Activated naive CD8-positive, alpha-beta T cell treated with anti-CD3 and anti-CD28 coated beads for 36 hours (primary cell): ENCODE results near the gene LZTR1. TPM values are rescaled to one million over a fixed set of nuclear protein-coding genes. Genes with fewer than 3 reads are reported as not detected.
"Not testable (repeated sequence)": the region's sequence is repeated elsewhere in the genome, so short reads cannot be mapped to it uniquely, and the experiment has no call there.

Experiments
- DNase-seq: peaks from one replicate; pipeline ENCODE4 v3.0.0; 2021
- H3K27ac Mint-ChIP-seq: one replicate; pipeline ENCODE4 v1.8.0; 2022; ENCODE audit warnings: mild to moderate bottlenecking, moderate library complexity, mixed read lengths
- H3K27me3 Mint-ChIP-seq: one replicate; pipeline ENCODE4 v1.8.0; 2022; ENCODE audit warnings: mild to moderate bottlenecking, mixed read lengths
- H3K36me3 Mint-ChIP-seq: one replicate; pipeline ENCODE4 v1.8.0; 2021; ENCODE audit warnings: mild to moderate bottlenecking, mixed read lengths
- H3K4me1 Mint-ChIP-seq: one replicate; pipeline ENCODE4 v1.8.0; 2021; ENCODE audit warnings: mixed read lengths
- H3K4me3 Mint-ChIP-seq: one replicate; pipeline ENCODE4 v1.8.0; 2022; ENCODE audit warnings: mild to moderate bottlenecking, moderate library complexity, mixed read lengths
- H3K9me3 Mint-ChIP-seq: one replicate; pipeline ENCODE4 v1.8.0; 2022; ENCODE audit warnings: mixed read lengths
- total RNA-seq, 2 experiments: library from RNA; stranded (reverse); gene quantifications; one replicate each; pipeline ENCODE4 v1.2.3, GENCODE V29; 2021

LZTR1 gene
- total RNA-seq, 2 experiments from 2014 or later, result 32.4 to 39.2 TPM

DNA sequence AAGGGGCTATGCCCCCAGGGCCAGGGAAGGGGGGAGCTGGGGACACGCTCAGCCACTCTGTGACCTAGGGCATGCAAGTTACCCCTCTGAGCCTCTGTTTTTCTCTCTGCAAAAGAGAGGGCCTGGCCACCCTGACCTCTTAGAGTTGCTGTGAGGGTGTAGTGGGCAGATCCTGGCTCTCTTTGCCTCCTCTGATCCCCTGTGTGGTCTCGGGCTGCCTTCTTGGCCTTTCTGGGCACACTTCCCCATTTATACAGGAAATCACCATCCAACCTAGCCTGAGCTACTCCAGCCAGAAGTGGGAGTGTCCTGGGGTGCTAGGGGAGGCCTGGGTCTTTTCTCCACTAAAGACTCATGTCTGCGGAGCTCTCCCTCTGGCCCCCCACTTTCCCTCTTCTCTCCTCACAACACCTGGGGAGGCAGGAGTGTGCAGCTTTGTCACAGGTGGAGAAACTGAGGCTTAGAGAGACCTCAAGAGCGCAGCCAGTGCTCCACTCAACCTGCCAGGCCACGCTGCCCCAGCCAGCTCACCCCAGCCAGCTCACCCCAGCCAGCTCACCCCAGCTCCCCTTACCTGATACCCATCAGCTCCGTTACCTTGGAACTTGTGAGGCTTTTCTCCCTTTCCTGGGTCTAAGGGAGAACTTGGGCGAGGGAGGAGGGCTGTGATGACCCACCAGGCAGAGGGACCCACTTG, 13.7 kb upstream of the LZTR1 start:
- DNase-seq, result no peak
- Mint-ChIP-seq H3K9me3 (no peaks in the 10 kb centered on the region), H3K4me3 (no peak overlapping the region), H3K27me3 (peaks cover 6% of the 10 kb centered on the region), H3K27ac (no peak overlapping the region), H3K36me3 (no peaks in the 10 kb centered on the region), H3K4me1 (peaks cover 8% of the 10 kb centered on the region)

DNA sequence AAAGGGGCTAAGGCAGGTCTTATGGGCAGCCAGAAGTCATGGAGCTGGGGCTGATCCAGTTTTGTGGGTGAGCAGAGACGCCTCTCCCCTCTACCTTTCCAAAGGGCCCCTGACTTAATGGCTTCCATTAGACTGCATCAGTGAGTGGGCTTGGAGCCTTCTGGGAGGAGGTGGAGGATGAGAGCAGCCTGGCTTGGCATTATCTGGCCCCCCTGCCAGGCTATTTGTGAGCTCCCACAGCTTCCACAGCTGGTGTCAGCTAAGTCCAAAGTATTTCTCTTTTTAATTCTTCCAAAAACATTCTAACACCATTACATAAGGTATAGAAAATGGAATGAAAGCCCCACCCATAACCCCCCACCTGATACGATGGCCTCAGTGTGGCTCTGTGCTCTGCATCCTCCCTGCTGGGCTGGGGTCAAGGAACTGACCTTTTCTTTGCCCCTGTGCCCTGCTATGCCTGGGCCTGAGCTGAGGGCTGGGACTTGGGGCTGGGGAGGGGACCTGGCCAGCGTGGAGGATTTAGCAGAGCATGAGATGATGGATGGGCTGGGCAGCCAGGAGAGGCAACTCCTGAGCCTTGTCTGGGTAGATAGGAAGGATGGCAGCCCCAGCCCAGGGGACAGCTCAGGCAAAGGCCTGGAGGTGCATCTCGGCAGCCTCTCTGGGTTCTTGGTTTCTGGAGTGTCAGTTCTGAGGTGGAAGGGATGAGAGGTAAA, 11.0 kb upstream of the LZTR1 start:
- Mint-ChIP-seq H3K27me3 (no peaks in the 10 kb centered on the region), H3K4me1 (no peaks in the 10 kb centered on the region), H3K9me3 (no peaks in the 10 kb centered on the region), H3K4me3 (no peak overlapping the region), H3K27ac (no peak overlapping the region), H3K36me3 (no peaks in the 10 kb centered on the region)
- no peak for DNase-seq

DNA sequence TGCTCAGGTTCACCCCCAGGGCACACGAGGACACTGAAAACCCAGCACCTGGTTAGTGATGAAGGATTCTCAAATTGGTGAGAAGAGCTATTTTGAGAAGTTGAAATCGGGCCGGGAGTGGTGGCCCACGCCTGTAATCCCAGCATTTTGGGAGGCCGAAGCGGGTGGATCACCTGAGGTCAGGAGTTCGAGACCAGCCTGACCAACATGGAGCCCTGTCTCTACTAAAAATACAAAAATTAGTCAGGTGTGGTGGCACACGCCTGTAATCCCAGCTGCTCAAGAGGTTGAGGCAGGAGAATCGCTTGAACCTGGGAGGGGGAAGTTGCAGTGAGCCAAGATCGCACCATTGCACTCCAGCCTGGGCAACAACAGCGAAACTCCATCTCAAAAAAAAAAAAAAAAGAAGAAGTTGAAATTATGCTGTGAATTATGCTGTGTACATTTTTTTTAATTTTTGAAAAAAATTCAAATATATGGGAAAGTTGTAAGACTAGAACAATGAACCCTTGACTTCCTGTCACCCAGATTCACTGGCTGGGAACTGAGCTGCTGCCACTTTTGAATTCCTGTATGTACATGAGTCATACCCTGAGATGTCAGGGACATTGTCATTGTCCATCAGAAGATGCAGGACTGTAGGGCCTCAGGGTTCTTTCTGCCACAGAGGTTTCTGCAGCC, 9.9 kb upstream of the LZTR1 start:
- DNase-seq, H3K4me1 Mint-ChIP-seq, H3K27ac Mint-ChIP-seq, H3K27me3 Mint-ChIP-seq, H3K36me3 Mint-ChIP-seq, H3K4me3 Mint-ChIP-seq, H3K9me3 Mint-ChIP-seq: not testable (repeated sequence)

DNA sequence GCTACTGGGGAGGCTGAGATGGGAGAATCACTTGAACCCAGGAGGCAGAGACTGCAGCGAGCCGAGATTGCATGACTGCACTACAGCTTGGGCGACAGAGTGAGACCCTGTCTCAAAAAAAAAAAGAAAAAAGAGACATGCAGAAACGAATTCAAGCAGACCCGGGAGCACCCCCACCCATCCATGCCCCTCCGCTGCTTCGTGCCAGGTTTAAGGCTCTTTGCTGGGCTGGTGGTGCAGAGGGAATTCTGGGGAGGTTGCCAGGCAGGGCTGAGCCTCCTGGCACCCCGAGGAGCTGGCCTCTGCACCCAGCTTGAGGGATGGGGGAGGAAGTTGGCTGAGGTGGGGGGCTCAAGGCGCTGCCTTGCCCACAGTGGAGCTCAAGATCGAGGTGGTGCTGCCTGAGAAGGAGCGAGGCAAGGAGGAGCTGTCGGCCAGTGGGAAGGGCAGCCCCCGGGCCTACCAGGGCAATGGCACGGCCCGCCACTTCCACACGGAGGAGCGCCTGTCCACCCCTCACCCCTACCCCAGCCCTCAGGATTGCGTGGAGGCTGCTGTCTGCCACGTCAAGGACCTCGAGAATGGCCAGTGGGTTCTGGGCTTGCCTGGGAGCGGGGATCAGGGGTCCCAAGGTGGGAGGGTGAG, 9.0 kb upstream of the LZTR1 start:
- Mint-ChIP-seq H3K4me1 (no peaks in the 10 kb centered on the region), H3K27me3 (no peaks in the 10 kb centered on the region), H3K36me3 (no peaks in the 10 kb centered on the region), H3K4me3 (no peak overlapping the region), H3K27ac (no peak overlapping the region), H3K9me3 (peaks cover under 1% of the 10 kb centered on the region)
- DNase-seq, result no peak

DNA sequence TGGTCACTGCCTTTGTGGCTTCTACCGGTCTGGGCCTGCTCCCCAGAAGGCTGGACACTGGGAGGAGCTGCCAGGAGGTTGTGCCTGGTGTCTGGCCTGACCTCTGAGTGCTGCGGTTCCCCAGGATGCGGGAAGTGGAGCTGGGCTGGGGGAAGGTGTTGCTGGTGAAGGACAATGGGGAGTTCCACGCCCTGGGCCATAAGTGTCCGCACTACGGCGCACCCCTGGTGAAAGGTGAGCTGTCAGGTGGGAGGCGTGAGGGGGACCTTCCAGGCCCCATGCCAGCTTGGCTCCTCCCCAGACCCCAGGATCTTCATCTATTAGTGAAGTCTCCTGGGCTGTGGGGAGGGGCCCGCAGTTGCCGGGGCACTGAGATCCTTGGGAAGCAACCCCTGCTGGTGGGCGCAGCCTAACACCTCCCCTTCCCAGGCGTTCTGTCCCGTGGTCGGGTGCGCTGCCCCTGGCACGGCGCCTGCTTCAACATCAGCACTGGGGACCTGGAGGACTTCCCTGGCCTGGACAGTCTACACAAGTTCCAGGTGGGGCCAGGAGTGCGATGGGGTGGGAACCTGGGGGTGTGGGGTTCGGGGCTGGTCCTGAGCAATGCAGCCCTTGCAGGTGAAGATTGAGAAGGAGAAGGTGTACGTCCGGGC, 8.3 kb upstream of the LZTR1 start:
- H3K27me3 Mint-ChIP-seq, result no peaks in the 10 kb centered on the region
- no peaks in the 10 kb centered on the region for H3K4me1 Mint-ChIP-seq
- H3K27ac Mint-ChIP-seq, result no peak overlapping the region
- no peak overlapping the region for H3K4me3 Mint-ChIP-seq
- no peaks in the 10 kb centered on the region for H3K36me3 Mint-ChIP-seq
- peaks cover 5% of the 10 kb centered on the region for H3K9me3 Mint-ChIP-seq
- no peak for DNase-seq

DNA sequence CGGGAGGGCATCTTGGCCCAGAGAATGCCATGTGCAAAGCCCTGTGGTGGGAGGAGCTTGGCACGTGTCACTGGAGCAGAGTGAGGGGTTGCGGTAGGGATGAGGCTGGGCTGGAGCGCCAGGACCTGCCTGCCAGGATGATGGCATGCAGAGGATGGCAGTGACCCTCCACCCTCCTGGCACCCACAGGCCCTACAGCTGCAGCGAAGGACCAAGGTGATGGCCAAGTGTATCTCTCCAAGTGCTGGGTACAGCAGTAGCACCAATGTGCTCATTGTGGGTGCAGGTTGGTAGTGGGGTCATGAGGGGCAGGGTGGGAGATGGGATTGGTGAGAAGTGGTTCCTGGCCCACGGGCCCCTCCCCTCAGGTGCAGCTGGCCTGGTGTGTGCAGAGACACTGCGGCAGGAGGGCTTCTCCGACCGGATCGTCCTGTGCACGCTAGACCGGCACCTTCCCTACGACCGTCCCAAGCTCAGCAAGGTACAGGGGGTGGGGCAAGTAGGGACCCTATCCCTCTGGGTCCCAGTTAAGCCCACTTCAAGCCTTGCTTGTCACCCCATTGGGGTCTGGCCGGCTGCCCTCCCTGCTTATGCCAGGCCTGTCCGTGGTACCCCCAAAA, 7.7 kb upstream of the LZTR1 start:
- Mint-ChIP-seq H3K27me3 (no peaks in the 10 kb centered on the region), H3K27ac (no peak overlapping the region), H3K9me3 (peaks cover 7% of the 10 kb centered on the region), H3K4me1 (peaks cover 5% of the 10 kb centered on the region), H3K4me3 (no peak overlapping the region), H3K36me3 (no peaks in the 10 kb centered on the region)
- DNase-seq, result no peak

DNA sequence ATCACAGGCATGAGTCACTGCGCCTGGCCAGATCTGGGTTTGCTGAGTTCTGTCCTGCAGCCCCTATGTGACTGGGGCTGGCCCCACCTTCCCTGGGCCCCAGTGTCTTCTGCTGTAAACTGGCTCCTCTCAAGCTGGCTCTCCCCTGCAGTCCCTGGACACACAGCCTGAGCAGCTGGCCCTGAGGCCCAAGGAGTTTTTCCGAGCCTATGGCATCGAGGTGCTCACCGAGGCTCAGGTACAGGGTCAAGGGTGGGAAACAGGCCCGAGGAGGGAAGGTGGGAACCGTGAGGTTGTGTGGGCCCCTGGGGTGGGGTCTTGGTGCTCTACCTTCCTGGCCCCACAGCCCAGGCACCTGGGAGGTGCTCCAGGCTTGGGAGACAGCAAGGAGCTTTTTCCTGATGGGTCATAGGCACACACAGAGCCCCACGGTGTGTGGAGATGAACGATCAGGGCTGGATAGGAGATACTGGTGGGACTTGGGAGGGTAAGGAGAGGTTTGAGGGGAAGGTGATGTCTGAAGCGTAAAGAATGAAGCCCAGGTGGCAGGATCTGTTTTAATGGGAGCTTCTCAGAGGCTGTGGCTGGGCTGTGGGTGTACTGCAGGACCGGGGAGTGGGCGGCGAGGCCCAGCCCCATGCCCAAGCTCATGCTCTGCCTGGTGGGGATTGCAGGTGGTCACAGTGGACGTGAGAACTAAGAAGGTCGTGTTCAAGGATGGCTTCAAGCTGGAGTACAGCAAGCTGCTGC, 6.4 kb upstream of the LZTR1 start:
- Mint-ChIP-seq H3K4me1 (peaks cover 15% of the 10 kb centered on the region), H3K27me3 (no peaks in the 10 kb centered on the region), H3K27ac (peak overlapping the region; percentile 25), H3K4me3 (no peak overlapping the region), H3K36me3 (no peaks in the 10 kb centered on the region), H3K9me3 (peaks cover 7% of the 10 kb centered on the region)
- DNase-seq, result no peak

DNA sequence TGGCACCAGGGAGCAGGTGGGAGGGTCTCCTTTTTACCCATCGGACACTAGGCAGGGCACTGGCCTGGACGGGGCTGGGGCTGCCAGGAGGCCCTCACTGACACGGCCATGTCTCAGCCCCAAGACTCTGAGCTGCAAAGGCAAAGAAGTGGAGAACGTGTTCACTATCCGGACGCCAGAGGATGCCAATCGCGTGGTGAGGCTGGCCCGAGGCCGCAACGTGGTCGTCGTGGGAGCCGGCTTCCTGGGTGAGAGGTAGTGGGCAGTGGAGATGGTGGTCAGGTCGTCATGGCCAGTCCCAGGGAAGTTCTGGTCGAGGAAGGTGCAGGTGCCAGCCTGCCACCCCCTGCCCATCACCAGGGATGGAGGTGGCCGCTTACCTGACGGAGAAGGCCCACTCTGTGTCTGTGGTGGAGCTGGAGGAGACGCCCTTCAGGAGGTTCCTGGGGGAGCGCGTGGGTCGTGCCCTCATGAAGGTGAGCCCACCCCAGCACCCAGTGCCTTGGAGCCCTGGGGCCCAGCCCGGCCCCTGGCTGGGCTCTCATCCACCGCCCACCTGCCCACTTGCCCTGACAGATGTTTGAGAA, 5.7 kb upstream of the LZTR1 start:
- Mint-ChIP-seq H3K27ac (no peak overlapping the region), H3K4me3 (no peak overlapping the region), H3K4me1 (peaks cover 20% of the 10 kb centered on the region), H3K27me3 (no peaks in the 10 kb centered on the region), H3K9me3 (peaks cover 7% of the 10 kb centered on the region), H3K36me3 (no peaks in the 10 kb centered on the region)
- DNase-seq, result no peak

DNA sequence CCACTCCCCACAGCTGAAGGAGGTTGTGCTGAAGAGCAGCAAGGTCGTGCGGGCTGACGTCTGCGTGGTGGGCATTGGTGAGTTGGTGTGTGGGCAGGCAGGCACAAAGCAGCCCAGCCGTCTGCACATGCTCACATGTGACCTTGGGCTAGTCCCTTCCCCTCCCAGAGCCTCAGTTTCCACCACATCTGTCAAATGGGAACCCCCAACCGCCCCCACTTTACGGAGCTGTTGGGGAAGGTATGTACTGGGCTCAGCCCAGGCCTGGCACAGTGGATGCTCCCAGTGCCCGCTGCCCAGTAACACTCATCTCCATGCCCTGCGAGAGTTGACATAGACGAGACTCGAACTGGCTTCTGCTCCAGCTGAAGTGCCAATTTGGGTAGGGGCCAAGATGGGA, 5.1 kb upstream of the LZTR1 start:
- Mint-ChIP-seq H3K4me1 (peaks cover 20% of the 10 kb centered on the region), H3K27ac (no peak overlapping the region)

DNA sequence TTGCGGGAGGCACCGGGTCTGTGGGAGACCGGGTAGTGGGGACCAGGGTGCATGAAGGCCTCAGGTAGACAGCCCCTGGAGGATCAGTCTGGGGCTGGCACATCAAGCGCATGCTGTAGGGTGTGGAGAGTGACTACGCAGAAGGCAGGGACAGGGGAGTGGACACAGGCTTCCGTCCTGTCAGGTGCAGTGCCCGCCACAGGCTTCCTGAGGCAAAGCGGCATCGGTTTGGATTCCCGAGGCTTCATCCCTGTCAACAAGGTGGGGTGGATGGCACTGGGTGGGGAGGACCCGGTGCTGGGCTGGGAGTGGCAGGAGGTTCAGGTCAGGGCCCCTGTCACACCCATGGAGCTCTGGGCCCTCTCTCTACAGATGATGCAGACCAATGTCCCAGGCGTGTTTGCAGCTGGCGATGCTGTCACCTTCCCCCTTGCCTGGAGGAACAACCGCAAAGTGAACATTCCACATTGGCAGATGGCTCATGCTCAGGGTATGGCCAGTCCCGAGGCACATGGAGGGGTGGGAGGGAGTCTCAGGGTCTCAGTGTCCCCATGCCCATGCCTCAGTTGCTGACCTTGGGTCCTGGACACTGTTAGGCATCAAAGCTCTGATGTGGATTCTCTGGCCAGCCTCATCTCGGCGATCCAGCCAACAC, 4.5 kb upstream of the LZTR1 start:
- no peak overlapping the region for H3K27ac Mint-ChIP-seq

More for the DNA sequence above, 5.1 kb upstream of the LZTR1 start:
- H3K27me3 Mint-ChIP-seq, result no peaks in the 10 kb centered on the region
- peaks cover 7% of the 10 kb centered on the region for H3K9me3 Mint-ChIP-seq
- no peaks in the 10 kb centered on the region for H3K36me3 Mint-ChIP-seq
- DNase-seq, result no peak
- no peak overlapping the region for H3K4me3 Mint-ChIP-seq

DNA sequence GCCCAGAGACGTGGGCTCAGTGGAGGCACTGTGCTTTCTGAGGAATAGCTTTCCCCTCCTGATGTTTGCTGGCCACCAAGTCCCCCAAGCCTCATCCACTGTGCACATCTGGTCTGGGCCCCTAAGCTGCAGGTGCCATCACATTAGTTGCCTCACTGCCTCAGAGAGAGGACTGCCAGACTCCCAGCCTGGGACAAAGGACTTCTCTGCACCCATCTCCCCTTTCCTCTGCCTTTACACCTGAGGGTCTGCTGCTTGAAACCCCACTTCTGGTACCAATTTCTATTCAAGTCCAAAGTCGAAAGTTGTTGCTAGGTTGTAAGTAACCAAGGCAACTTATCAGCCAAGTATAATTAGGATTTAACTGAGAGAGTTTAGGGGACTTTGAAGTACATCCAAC, 3.7 kb upstream of the LZTR1 start:
- Mint-ChIP-seq H3K27ac (no peak overlapping the region), H3K27me3 (no peaks in the 10 kb centered on the region), H3K9me3 (peaks cover 7% of the 10 kb centered on the region), H3K4me1 (peaks cover 29% of the 10 kb centered on the region), H3K4me3 (no peak overlapping the region), H3K36me3 (peaks cover 1% of the 10 kb centered on the region)
- no peak for DNase-seq

More for the DNA sequence above, 4.5 kb upstream of the LZTR1 start:
- H3K4me3 Mint-ChIP-seq, result no peak overlapping the region
- no peaks in the 10 kb centered on the region for H3K27me3 Mint-ChIP-seq
- peaks cover 1% of the 10 kb centered on the region for H3K36me3 Mint-ChIP-seq
- H3K9me3 Mint-ChIP-seq, result peaks cover 7% of the 10 kb centered on the region
- DNase-seq, result no peak
- peaks cover 23% of the 10 kb centered on the region for H3K4me1 Mint-ChIP-seq

DNA sequence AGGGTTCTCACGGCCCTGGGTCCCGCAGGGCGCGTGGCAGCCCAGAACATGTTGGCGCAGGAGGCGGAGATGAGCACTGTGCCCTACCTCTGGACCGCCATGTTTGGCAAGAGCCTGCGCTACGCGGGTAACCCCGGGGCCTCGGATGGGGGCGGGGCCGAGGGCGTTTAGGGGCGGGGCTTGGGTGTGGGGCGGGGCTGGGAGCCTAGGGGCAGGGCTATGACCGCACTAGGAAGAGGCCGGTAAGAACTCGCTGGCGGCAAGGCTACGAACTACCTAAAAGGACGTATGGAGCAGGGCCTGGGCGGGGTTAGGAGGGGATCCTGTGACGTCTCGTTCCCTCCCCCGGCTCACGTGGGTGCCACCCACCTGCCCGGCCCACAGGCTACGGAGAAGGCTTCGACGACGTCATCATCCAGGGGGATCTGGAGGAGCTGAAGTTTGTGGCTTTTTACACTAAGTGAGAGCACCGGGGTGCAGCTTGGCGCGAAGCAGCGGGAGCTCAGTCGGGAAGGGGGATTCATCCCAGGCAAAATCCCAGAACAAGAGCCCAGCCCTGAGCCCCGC, 2.8 kb upstream of the LZTR1 start:
- peak overlapping the region; percentile 78 for H3K27ac Mint-ChIP-seq
- H3K9me3 Mint-ChIP-seq, result peaks cover 7% of the 10 kb centered on the region
- H3K4me1 Mint-ChIP-seq, result peaks cover 33% of the 10 kb centered on the region
- peaks cover 1% of the 10 kb centered on the region for H3K36me3 Mint-ChIP-seq
- DNase-seq, result peak; percentile 78
- H3K4me3 Mint-ChIP-seq, result peak overlapping the region; percentile 69
- H3K27me3 Mint-ChIP-seq, result no peaks in the 10 kb centered on the region

DNA sequence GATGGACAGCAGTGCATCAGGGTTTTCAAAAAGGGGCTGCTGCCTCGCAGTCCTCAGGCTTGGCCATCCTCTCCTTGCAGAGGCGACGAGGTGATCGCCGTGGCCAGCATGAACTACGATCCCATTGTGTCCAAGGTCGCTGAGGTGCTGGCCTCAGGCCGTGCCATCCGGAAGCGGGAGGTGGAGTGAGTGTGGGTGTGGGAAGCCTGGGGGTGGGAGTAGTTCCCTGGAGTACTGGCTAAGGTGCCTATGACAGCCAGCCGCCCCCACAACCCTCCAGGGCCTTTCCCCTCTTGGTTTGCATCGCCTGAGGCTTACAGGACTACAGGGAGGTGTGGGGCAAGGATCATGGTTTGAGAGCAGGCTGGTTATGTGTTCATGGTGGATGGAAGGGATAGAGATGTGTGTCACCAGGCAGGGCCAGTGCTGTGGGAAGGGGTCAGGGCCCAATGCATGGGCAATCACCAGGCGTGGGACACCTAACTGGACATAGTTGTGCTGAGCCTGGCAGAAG, 2.1 kb upstream of the LZTR1 start:
- Mint-ChIP-seq H3K36me3 (peaks cover 1% of the 10 kb centered on the region), H3K4me3 (peak overlapping the region; percentile 43), H3K4me1 (peaks cover 33% of the 10 kb centered on the region), H3K9me3 (peaks cover 7% of the 10 kb centered on the region), H3K27me3 (no peaks in the 10 kb centered on the region), H3K27ac (no peak overlapping the region)
- DNase-seq, result no peak
